Osteocyte (in vitro differentiated cells): ENCODE measurements around the gene GPD2. TPM values are rescaled to one million over a fixed set of nuclear protein-coding genes. Genes with fewer than 3 reads are reported as not detected.

Experiments used
- total RNA-seq: library from RNA; stranded (reverse); gene quantifications from 2 replicates; pipeline ENCODE4 v1.2.1, GENCODE V29; 2021

Gene GPD2
- total RNA-seq, 1 donor from 2014 or later: 21.8 TPM

Other genes starting within 250 kb of the GPD2 start
- 1.4 and 1.8 TPM in 2 replicates for gene NR4A2, start 103.7 kb upstream of the GPD2 start, total RNA-seq